SJSA1 (cell line): ENCODE measurements around the gene CDC42. TPM values are rescaled to one million over a fixed set of nuclear protein-coding genes. Genes with fewer than 3 reads are reported as not detected.

Experiments
- DNase-seq, 2 experiments: peaks; one replicate each; pipeline ENCODE4 v3.0.0-alpha.2; 2015 to 2020; ENCODE audit warnings: low spot score in 2 of 2, low read depth in 1 of 2
- H3K27ac ChIP-seq: fragments of 250-450 bp; sonication (Bioruptor Pico); 2 replicates; pipeline ENCODE4 v1.5.1; 2020; ENCODE audit warnings: mild to moderate bottlenecking, moderate library complexity
- H3K27me3 ChIP-seq: fragments of 250-450 bp; sonication (Bioruptor Pico); replicated peaks from 2 replicates; pipeline ENCODE4 v1.5.1; 2020; ENCODE audit warnings: mild to moderate bottlenecking, moderate library complexity
- H3K36me3 ChIP-seq: fragments of 250-450 bp; sonication (Bioruptor Pico); 2 replicates; pipeline ENCODE4 v1.5.1; 2020; ENCODE audit warnings: mild to moderate bottlenecking
- H3K4me1 ChIP-seq: fragments of 250-450 bp; sonication (Bioruptor Pico); replicated peaks from 2 replicates; pipeline ENCODE4 v1.6.1; 2021; ENCODE audit warnings: mild to moderate bottlenecking
- H3K4me3 ChIP-seq: fragments of 250-450 bp; sonication (Bioruptor Pico); 2 replicates; pipeline ENCODE4 v1.5.1; 2020; ENCODE audit warnings: mild to moderate bottlenecking
- H3K9me3 ChIP-seq: fragments of 250-450 bp; sonication (Bioruptor Pico); replicated peaks from 2 replicates; pipeline ENCODE4 v1.5.1; 2020; ENCODE audit warnings: mild to moderate bottlenecking
- total RNA-seq: library from RNA; depleted of rRNA; stranded (reverse); fragments of >200 nt; shearing (Covaris generic); gene quantifications from 2 replicates; pipeline ENCODE4 v1.2.3, GENCODE V29; 2014

CDC42 gene
- total RNA-seq, 1 experiment from 2014 or later: 448 TPM

GRCh38 chr1:22127248-22127647, 74.7 kb downstream of the CDC42 start:
- peak in 1 of 2 experiments; percentile 34 for DNase-seq
- Histone ChIP-seq H3K4me3 (no peak overlapping the region), H3K27me3 (no peaks in the 10 kb centered on the region), H3K9me3 (no peaks in the 10 kb centered on the region), H3K4me1 (peaks cover 3% of the 10 kb centered on the region), H3K27ac (no peak overlapping the region), H3K36me3 (0 out of 2 replicates have a peak, but pooled peaks cover 7% of the 10 kb centered on the region)

GRCh38 chr1:22127731-22128130, 75.2 kb downstream of the CDC42 start:
- H3K36me3 ChIP-seq: 0 out of 2 replicates have a peak, but pooled peaks cover 7% of the 10 kb centered on the region
- DNase-seq: no peak
- no peak overlapping the region for H3K27ac ChIP-seq
- H3K4me3 ChIP-seq: no peak overlapping the region
- H3K9me3 ChIP-seq: no peaks in the 10 kb centered on the region
- H3K4me1 ChIP-seq: peaks cover 6% of the 10 kb centered on the region
- no peaks in the 10 kb centered on the region for H3K27me3 ChIP-seq

GRCh38 chr1:22128392-22128791, 75.9 kb downstream of the CDC42 start:
- DNase-seq: no peak
- H3K27ac ChIP-seq: no peak overlapping the region
- H3K27me3 ChIP-seq: no peaks in the 10 kb centered on the region
- peaks cover 6% of the 10 kb centered on the region for H3K4me1 ChIP-seq
- H3K9me3 ChIP-seq: no peaks in the 10 kb centered on the region
- H3K4me3 ChIP-seq: no peak overlapping the region
- 0 out of 2 replicates have a peak, but pooled peaks cover 5% of the 10 kb centered on the region for H3K36me3 ChIP-seq

- Histone ChIP-seq H3K4me1 (peaks cover 6% of the 10 kb centered on the region), H3K27me3 (no peaks in the 10 kb centered on the region), H3K27ac (no peak overlapping the region), H3K4me3 (no peak overlapping the region), H3K36me3 (no peaks in the 10 kb centered on the region), H3K9me3 (no peaks in the 10 kb centered on the region)
- no peak for DNase-seq
These were observed 77.1 kb downstream of the CDC42 start for GRCh38 chr1:22129501-22130117.

- H3K27me3 ChIP-seq: no peaks in the 10 kb centered on the region
- H3K9me3 ChIP-seq: no peaks in the 10 kb centered on the region
- no peak for DNase-seq
- peaks cover 6% of the 10 kb centered on the region for H3K4me1 ChIP-seq
- H3K4me3 ChIP-seq: no peak overlapping the region
- H3K27ac ChIP-seq: no peak overlapping the region
- H3K36me3 ChIP-seq: no peaks in the 10 kb centered on the region
These were observed 78.6 kb downstream of the CDC42 start for GRCh38 chr1:22131062-22131461.

- no peaks in the 10 kb centered on the region for H3K36me3 ChIP-seq
- no peak overlapping the region for H3K27ac ChIP-seq
- peaks cover 6% of the 10 kb centered on the region for H3K4me1 ChIP-seq
- H3K27me3 ChIP-seq: no peaks in the 10 kb centered on the region
- H3K4me3 ChIP-seq: no peak overlapping the region
- no peaks in the 10 kb centered on the region for H3K9me3 ChIP-seq
- DNase-seq: peak in 1 of 2 experiments; percentile 50
These were observed 79.5 kb downstream of the CDC42 start for GRCh38 chr1:22131875-22132486.

GRCh38 chr1:22132517-22133235, 80.2 kb downstream of the CDC42 start:
- no peak overlapping the region for H3K4me3 ChIP-seq
- no peaks in the 10 kb centered on the region for H3K27me3 ChIP-seq
- H3K9me3 ChIP-seq: no peaks in the 10 kb centered on the region
- peaks cover 6% of the 10 kb centered on the region for H3K4me1 ChIP-seq
- no peak overlapping the region for H3K27ac ChIP-seq
- H3K36me3 ChIP-seq: no peaks in the 10 kb centered on the region
- peak in 1 of 2 experiments; percentile 67 for DNase-seq

GRCh38 chr1:22133247-22133930, 80.9 kb downstream of the CDC42 start:
- no peak for DNase-seq
- H3K27me3 ChIP-seq: no peaks in the 10 kb centered on the region; the same call in 1 of the 2 replicates
- no peak overlapping the region for H3K27ac ChIP-seq
- no peaks in the 10 kb centered on the region for H3K9me3 ChIP-seq
- peaks cover 6% of the 10 kb centered on the region for H3K4me1 ChIP-seq
- no peak overlapping the region for H3K4me3 ChIP-seq
- no peaks in the 10 kb centered on the region for H3K36me3 ChIP-seq

GRCh38 chr1:22133931-22134324, 81.4 kb downstream of the CDC42 start:
- peaks cover 1% of the 10 kb centered on the region; the same call in 1 of the 2 replicates for H3K27me3 ChIP-seq
- no peaks in the 10 kb centered on the region for H3K9me3 ChIP-seq
- H3K4me3 ChIP-seq: no peak overlapping the region
- no peaks in the 10 kb centered on the region for H3K36me3 ChIP-seq
- no peak overlapping the region for H3K27ac ChIP-seq
- H3K4me1 ChIP-seq: peaks cover 6% of the 10 kb centered on the region
- DNase-seq: no peak

GRCh38 chr1:22137004-22137720, 84.7 kb downstream of the CDC42 start:
- H3K27ac ChIP-seq: no peak overlapping the region
- no peak overlapping the region for H3K4me3 ChIP-seq
- H3K27me3 ChIP-seq: peaks cover 27% of the 10 kb centered on the region
- DNase-seq: no peak
- no peaks in the 10 kb centered on the region for H3K9me3 ChIP-seq
- H3K36me3 ChIP-seq: no peaks in the 10 kb centered on the region
- peaks cover 10% of the 10 kb centered on the region for H3K4me1 ChIP-seq

GRCh38 chr1:22139066-22139594, 86.6 kb downstream of the CDC42 start:
- no peaks in the 10 kb centered on the region for H3K9me3 ChIP-seq
- H3K27ac ChIP-seq: no peak overlapping the region
- peaks cover 10% of the 10 kb centered on the region for H3K4me1 ChIP-seq
- H3K27me3 ChIP-seq: peaks cover 38% of the 10 kb centered on the region
- DNase-seq: no peak
- no peak overlapping the region for H3K4me3 ChIP-seq
- H3K36me3 ChIP-seq: no peaks in the 10 kb centered on the region

GRCh38 chr1:22139817-22140216, 87.3 kb downstream of the CDC42 start:
- DNase-seq: no peak
- Histone ChIP-seq H3K36me3 (no peaks in the 10 kb centered on the region), H3K4me3 (no peak overlapping the region), H3K27ac (no peak overlapping the region), H3K9me3 (no peaks in the 10 kb centered on the region), H3K4me1 (peaks cover 10% of the 10 kb centered on the region), H3K27me3 (peaks cover 43% of the 10 kb centered on the region)
